Gastrocnemius medialis (tissue), 4 donors: Measurements from ENCODE around the gene PBX3. TPM values are rescaled to one million over a fixed set of nuclear protein-coding genes. Genes with fewer than 3 reads are reported as not detected.

ENCODE experiments used
- ATAC-seq, 2 donors: fragments of 150-250 bp; one replicate each; pipeline ENCODE4 v1.9.1; 2016
- DNase-seq, 2 donors: peaks; one replicate each; pipeline ENCODE4 v3.0.0-alpha.2; 2019
- H3K27ac ChIP-seq, 4 donors: fragments of 200-600 bp; sonication (generic); 1 replicate in 1 of 4; 2 replicates in 3 of 4; pipeline ENCODE4 v1.5.1; 2016 to 2018; ENCODE audit warnings: mild to moderate bottlenecking in 2 of 4, moderate library complexity in 1 of 4
- H3K27me3 ChIP-seq, 3 donors: fragments of 200-600 bp; sonication (generic) in 2 of 3; 1 replicate in 1 of 3; 2 replicates in 2 of 3; pipeline versions ENCODE4 v1.5.1 to v1.6.0; 2016 to 2019; ENCODE audit warnings: mild to moderate bottlenecking in 1 of 3, moderate library complexity in 1 of 3
- H3K36me3 ChIP-seq, 2 donors: fragments of 200-600 bp; sonication (generic) in 1 of 2; one replicate each; pipeline ENCODE4 v1.5.1; 2017 to 2018
- H3K4me1 ChIP-seq, 2 donors: fragments of 200-600 bp; sonication (generic) in 1 of 2; one replicate each; pipeline ENCODE4 v1.5.1; 2016 to 2017; ENCODE audit warnings: mild to moderate bottlenecking in 2 of 2
- H3K4me3 ChIP-seq, 4 donors: fragments of 200-600 bp; sonication (generic) in 3 of 4; 1 replicate in 1 of 4; 2 replicates in 3 of 4; pipeline ENCODE4 v1.5.1; 2016 to 2019; ENCODE audit warnings: mild to moderate bottlenecking in 2 of 4
- H3K9me3 ChIP-seq, 3 donors: fragments of 200-600 bp; sonication (generic) in 2 of 3; 1 replicate in 1 of 3; 2 replicates in 2 of 3; pipeline ENCODE4 v1.5.1; 2016 to 2019
- POLR2A ChIP-seq, 2 donors: fragments of 450-650 bp; IDR thresholded peaks; one replicate each; pipeline ENCODE4 v1.6.1; 2017; ENCODE audit warnings: antibody characterized with exemption in 2 of 2, mild to moderate bottlenecking in 2 of 2, moderate library complexity in 2 of 2
- in situ Hi-C, 4 donors: fragments of 200-750 bp; cut with MboI; loops; one replicate each; pipeline versions ENCODE4 v1.15.0 to v1.8.0; 2017; ENCODE audit warnings: low sequenced_read_pairs in 4 of 4
- intact Hi-C: fragments of 100-400 bp; cut with DNase I; formaldehyde crosslinking; loops from one replicate; pipeline ENCODE4 v1.15.1; 2023; ENCODE audit warnings: low total_unique reads
- total RNA-seq, 4 donors: library from RNA; depleted of rRNA; stranded (reverse); fragments of >200 nt; gene quantifications; one replicate each; pipeline versions ENCODE4 v1.1.0 to v1.2.3, GENCODE V29; 2016
- TF ChIP-seq, protein P1 (sequence below), 5 experiments: fragments of 450-650 bp in 3 of 5; fragments of 200-600 bp in 2 of 5; sonication (generic) in 2 of 5; IDR thresholded peaks in 4 of 5; conservative IDR thresholded peaks in 1 of 5; 1 replicate in 4 of 5; 2 replicates in 1 of 5; pipeline ENCODE4 v1.5.1; 2016 to 2019; ENCODE audit warnings: antibody characterized with exemption in 5 of 5, mild to moderate bottlenecking in 3 of 5, moderate library complexity in 3 of 5

Gene PBX3
- total RNA-seq, 4 donors from 2014 or later: 6.6 to 31.0 (median 9.6) TPM

DNA sequence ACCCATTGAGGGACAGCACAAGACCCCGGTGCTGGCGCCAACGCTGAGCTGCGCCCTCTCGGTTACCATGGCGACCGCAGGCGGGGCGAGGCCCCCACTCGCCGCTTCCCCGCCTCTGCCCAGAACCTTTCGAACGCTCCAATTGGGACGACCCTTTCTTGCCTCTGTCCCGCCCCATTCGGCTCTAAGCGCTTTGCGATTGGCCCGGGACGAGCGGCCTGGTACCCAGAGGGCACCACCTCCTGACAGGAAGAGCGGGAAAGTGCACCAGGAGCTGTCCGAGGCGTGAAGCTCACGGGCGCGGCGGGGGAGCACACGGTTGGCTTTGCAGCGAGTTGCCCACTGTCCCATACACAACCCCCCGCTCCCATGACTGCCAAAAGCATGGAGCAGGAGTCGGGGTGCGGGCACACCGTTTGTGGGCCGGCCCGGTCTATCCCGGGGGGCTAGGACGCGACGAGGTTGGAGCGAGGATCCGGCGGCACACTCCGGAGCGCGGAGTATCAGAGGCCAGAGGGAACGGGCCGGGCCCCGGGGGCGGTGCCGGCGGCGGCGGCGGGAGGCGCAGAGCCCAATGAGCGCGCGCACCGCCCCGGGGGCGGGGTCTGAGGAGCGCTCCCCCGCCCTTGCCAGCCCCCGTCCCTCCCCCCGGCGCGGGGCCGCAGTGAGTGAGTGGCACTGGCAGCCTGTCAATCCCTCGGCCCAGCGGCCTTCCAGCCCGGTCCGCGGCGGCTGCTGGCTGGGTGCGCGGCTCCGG, 978 bp upstream of the PBX3 start:
- intact Hi-C loops (loop anchor here (1.0 kb wide), 1 partner anchor 39 kb away; the partner anchor contains the start of gene MAPKAP1), in situ Hi-C loops (no loop called here)
- peak overlapping the region; percentile 78 to 81 (median 80) for H3K27ac ChIP-seq
- H3K4me1 ChIP-seq: peaks cover 3 to 15% of the 10 kb centered on the region in 2 donors
- H3K9me3 ChIP-seq: no peaks in the 10 kb centered on the region
- ATAC-seq: peak; percentile 84 to 89
- peak overlapping the region; percentile 63 to 85 (median 77) for H3K4me3 ChIP-seq
- DNase-seq: peak; percentile 87 to 89
- peak; percentile 67 to 72 for TF ChIP-seq POLR2A (IDR thresholded peaks at IDR 0.05)
- TF ChIP-seq, protein P1, sequence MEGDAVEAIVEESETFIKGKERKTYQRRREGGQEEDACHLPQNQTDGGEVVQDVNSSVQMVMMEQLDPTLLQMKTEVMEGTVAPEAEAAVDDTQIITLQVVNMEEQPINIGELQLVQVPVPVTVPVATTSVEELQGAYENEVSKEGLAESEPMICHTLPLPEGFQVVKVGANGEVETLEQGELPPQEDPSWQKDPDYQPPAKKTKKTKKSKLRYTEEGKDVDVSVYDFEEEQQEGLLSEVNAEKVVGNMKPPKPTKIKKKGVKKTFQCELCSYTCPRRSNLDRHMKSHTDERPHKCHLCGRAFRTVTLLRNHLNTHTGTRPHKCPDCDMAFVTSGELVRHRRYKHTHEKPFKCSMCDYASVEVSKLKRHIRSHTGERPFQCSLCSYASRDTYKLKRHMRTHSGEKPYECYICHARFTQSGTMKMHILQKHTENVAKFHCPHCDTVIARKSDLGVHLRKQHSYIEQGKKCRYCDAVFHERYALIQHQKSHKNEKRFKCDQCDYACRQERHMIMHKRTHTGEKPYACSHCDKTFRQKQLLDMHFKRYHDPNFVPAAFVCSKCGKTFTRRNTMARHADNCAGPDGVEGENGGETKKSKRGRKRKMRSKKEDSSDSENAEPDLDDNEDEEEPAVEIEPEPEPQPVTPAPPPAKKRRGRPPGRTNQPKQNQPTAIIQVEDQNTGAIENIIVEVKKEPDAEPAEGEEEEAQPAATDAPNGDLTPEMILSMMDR (IDR thresholded peaks at IDR 0.05 in 4 of 5, conservative IDR thresholded peaks at IDR 0.05 in 1 of 5): no peak
- no peaks in the 10 kb centered on the region for H3K36me3 ChIP-seq
- peaks cover 19 to 31% (median 29%) of the 10 kb centered on the region in 3 donors for H3K27me3 ChIP-seq

DNA sequence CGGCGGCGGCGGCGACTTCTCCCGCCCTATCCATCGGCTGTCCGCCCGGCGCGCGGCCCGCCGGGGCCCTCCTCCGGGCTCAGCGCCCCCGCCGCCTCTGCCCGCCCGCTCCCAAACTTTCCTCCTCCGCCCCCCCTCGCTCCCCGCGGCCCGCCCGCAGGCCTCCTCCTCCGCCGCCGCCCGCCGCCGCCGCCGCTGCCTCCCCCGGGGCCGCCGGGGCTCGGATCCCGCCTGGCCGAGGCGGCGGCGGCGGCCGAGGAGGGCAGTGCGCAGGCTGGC, 460 bp upstream of the PBX3 start:
- Histone ChIP-seq H3K27me3 (peaks cover 14 to 37% (median 32%) of the 10 kb centered on the region in 3 donors), H3K9me3 (no peaks in the 10 kb centered on the region), H3K4me3 (peak overlapping the region; percentile 63 to 85 (median 77)), H3K36me3 (no peaks in the 10 kb centered on the region), H3K27ac (peak overlapping the region; percentile 78 to 81 (median 80)), H3K4me1 (peaks cover 3 to 15% of the 10 kb centered on the region in 2 donors)
- ATAC-seq: peak; percentile 38 to 57
- intact Hi-C loops: loop anchor here (1.0 kb wide), 1 partner anchor 39 kb away; the partner anchor contains the start of gene MAPKAP1
- TF ChIP-seq POLR2A (IDR thresholded peaks at IDR 0.05): no peak
- TF ChIP-seq, protein P1 (IDR thresholded peaks at IDR 0.05 in 4 of 5, conservative IDR thresholded peaks at IDR 0.05 in 1 of 5): no peak
- DNase-seq: no peak
- in situ Hi-C loops: no loop called here

DNA sequence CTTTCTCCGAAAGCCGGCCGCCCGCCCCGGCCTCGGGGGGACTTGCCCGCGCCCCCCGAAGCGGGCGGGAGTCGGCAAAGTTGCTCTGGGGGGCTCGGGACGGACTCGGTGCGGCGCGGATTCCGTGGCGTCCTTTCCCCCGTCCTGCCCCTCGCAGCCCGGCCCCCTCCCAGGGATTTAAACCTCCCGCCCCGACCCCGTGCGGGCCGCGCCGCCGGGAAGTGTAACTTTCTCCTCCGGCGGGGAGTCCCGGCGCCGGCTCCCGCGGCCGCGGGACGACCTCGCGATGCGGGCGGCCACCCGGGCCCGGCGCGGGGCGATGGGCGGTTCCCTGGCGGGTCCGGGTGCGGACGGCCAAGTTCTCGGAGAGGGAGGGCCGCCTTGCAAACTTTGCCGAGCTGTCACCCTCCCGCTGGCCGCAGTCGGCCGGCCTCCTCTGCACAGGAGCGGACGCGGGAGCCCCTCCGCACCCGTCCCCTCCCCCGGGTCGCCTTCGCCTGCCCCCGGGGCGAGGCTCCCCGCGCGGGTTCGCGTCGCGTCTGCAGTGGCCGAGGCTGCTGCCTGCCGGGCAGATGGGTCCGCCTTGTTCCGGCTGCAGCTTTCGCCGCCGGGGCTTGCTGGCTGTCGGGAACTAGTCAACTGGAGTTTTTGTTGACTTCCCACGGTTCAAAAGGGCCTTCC, 732 bp downstream of the PBX3 start:
- intact Hi-C loops: no loop called here
- no peak for ATAC-seq
- Histone ChIP-seq H3K36me3 (no peaks in the 10 kb centered on the region), H3K9me3 (no peaks in the 10 kb centered on the region), H3K27ac (peak overlapping the region; percentile 53 to 71 (median 66)), H3K4me1 (peaks cover 3 to 15% of the 10 kb centered on the region in 2 donors), H3K27me3 (peaks cover 14 to 44% (median 33%) of the 10 kb centered on the region in 3 donors), H3K4me3 (peak overlapping the region; percentile 50 to 78 (median 74))
- no peak for TF ChIP-seq POLR2A (IDR thresholded peaks at IDR 0.05)
- TF ChIP-seq, protein P1 (IDR thresholded peaks at IDR 0.05 in 4 of 5, conservative IDR thresholded peaks at IDR 0.05 in 1 of 5): no peak
- no peak for DNase-seq
- in situ Hi-C loops: no loop called here

DNA sequence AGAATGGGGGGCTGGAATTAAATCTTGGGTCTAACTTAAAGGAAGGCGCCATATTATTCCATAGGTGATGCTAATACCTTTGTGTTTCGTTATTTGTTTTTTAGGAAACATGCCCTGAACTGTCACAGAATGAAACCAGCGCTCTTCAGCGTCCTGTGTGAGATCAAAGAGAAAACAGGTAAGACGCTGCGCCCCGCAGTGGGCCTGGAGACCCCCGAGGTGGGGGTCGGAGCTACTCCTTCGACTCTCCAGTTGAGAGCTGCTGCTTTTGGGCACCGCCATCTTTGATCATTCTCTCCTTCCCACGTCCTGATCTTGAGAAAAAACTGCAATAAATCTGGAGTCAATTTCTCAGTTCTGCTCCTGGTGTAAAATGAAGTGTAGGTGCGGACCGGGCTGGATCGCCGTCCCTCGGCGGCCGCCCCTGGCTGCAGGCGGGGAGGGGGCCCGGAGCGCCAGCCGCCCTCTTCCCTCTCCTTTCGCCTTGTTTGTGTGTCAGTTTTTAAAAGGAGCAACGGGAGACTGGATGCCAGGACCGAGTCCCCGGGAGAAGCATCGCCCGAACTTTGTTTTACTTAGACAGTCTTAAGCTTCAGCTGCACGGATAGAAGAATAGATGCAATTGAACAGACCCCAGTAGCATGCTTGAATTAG, 1.4 kb downstream of the PBX3 start:
- ATAC-seq (no peak), DNase-seq (no peak)
- in situ Hi-C loops: no loop called here
- H3K4me1 ChIP-seq: peaks cover 3 to 15% of the 10 kb centered on the region in 2 donors
- H3K4me3 ChIP-seq: peak overlapping the region; percentile 50 to 78 (median 74)
- peaks cover 14 to 46% (median 33%) of the 10 kb centered on the region in 3 donors for H3K27me3 ChIP-seq
- no peak for TF ChIP-seq POLR2A (IDR thresholded peaks at IDR 0.05)
- TF ChIP-seq, protein P1 (IDR thresholded peaks at IDR 0.05 in 4 of 5, conservative IDR thresholded peaks at IDR 0.05 in 1 of 5): no peak
- H3K27ac ChIP-seq: peak overlapping the region in 2 of 4 donors; percentile 10 to 64
- H3K36me3 ChIP-seq: no peaks in the 10 kb centered on the region
- no peaks in the 10 kb centered on the region for H3K9me3 ChIP-seq
- intact Hi-C loops: no loop called here
